Neuron (in vitro differentiated cells): ENCODE data around the gene GPC6.
"Not testable (repeated sequence)": the region's sequence is repeated elsewhere in the genome, so short reads cannot be mapped to it uniquely, and the experiment has no call there.

Experiments used
- H2AFZ ChIP-seq: one replicate; pipeline ENCODE4 v1.6.1; 2013; ENCODE audit warnings: low read depth, mild to moderate bottlenecking, inconsistent platforms, low read length, moderate library complexity
- H3K27me3 ChIP-seq: one replicate; pipeline ENCODE4 v1.6.1; 2013; ENCODE audit warnings: low read length; ENCODE audit not compliant: insufficient read depth
- H3K36me3 ChIP-seq: one replicate; pipeline ENCODE4 v1.6.1; 2013; ENCODE audit warnings: low read length; ENCODE audit not compliant: insufficient read depth
- H3K4me1 ChIP-seq: one replicate; pipeline ENCODE4 v1.6.1; 2013; ENCODE audit warnings: low read length; ENCODE audit not compliant: insufficient read depth
- H3K4me3 ChIP-seq: 2 replicates; pipeline ENCODE4 v1.5.1; 2013; ENCODE audit warnings: mild to moderate bottlenecking, low read length, moderate library complexity
- H3K9me3 ChIP-seq: one replicate; pipeline ENCODE4 v1.6.1; 2013; ENCODE audit warnings: low read length

GPC6 gene

GRCh38 chr13:94302847-94303565, 1076.4 kb downstream of the GPC6 start:
- not testable (repeated sequence) for H2AFZ ChIP-seq, H3K4me3 ChIP-seq, H3K4me1 ChIP-seq, H3K27me3 ChIP-seq, H3K36me3 ChIP-seq, H3K9me3 ChIP-seq

- no peak overlapping the region for H3K4me3 ChIP-seq
- H3K36me3 ChIP-seq = no peaks in the 10 kb centered on the region
- H2AFZ ChIP-seq = no peak overlapping the region
- no peaks in the 10 kb centered on the region for H3K9me3 ChIP-seq
- H3K4me1 ChIP-seq = peaks cover 3% of the 10 kb centered on the region
- no peaks in the 10 kb centered on the region for H3K27me3 ChIP-seq
Observed at GRCh38 chr13:94303644-94304174, 1077.1 kb downstream of the GPC6 start.

DNA sequence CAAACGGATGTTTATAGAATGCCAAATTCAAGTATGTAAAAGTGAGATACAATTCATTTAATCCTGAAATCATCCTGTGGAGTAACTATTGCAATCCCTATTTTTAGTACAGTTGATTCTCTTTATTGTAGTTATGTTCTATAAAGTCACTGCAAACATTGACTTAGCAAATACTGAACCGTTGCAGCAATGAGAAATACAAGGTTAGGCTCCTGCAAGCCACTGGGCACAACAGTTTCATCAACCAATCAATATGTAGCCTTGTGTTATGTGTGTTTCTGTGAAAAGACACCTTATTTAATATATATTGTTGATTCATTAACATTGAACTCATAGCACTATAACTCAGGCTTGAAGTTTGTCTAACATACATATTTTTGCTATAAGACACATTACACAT, 1078.4 kb downstream of the GPC6 start:
- no peak overlapping the region for H2AFZ ChIP-seq
- no peaks in the 10 kb centered on the region for H3K27me3 ChIP-seq
- no peaks in the 10 kb centered on the region for H3K9me3 ChIP-seq
- H3K4me3 ChIP-seq = no peak overlapping the region
- peaks cover 3% of the 10 kb centered on the region for H3K4me1 ChIP-seq
- H3K36me3 ChIP-seq = no peaks in the 10 kb centered on the region

DNA sequence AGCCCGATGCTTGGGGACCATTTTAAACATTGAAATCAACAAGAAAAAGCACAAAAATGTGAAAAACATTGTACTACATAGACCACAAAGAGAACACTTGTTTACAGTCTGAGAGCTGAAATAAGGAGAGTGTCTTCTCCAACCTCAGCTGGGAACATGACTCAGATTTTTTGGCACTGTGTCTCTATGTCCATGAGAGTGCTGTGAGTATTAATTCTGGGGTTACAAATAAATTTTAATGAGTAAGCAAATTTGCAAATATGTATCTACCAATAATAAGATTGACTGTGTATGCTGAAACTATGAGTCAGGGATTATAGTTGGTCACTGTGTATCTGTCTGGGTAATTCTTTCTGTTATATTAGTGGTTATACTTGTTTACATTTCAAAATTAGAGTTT, 1078.9 kb downstream of the GPC6 start:
- Histone ChIP-seq H2AFZ (no peak overlapping the region), H3K27me3 (no peaks in the 10 kb centered on the region), H3K36me3 (no peaks in the 10 kb centered on the region), H3K9me3 (no peaks in the 10 kb centered on the region), H3K4me1 (peaks cover 3% of the 10 kb centered on the region), H3K4me3 (no peak overlapping the region)

DNA sequence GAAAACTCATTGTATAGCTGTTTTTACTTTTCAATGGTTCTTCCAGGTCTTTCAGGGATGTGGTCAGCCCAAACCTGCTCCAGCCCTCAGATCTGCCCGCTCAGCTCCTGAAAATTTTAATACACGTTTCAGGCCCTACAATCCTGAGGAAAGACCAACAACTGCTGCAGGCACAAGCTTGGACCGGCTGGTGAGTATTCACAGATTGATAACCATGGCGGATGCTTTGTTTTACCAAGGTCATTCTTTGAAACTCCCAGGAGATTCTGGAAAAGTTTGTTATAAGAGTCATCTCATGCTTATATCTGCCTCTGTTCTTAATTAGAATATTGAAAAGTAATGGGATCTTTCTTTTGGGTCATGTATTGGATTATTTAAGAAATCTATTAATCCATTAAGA, 1079.3 kb downstream of the GPC6 start:
- Histone ChIP-seq H3K36me3 (no peaks in the 10 kb centered on the region), H2AFZ (no peak overlapping the region), H3K4me1 (peaks cover 3% of the 10 kb centered on the region), H3K9me3 (no peaks in the 10 kb centered on the region), H3K27me3 (no peaks in the 10 kb centered on the region), H3K4me3 (no peak overlapping the region)

- no peak overlapping the region for H3K4me3 ChIP-seq
- no peaks in the 10 kb centered on the region for H3K36me3 ChIP-seq
- no peaks in the 10 kb centered on the region for H3K27me3 ChIP-seq
- no peak overlapping the region for H2AFZ ChIP-seq
- H3K9me3 ChIP-seq = no peaks in the 10 kb centered on the region
- peaks cover 18% of the 10 kb centered on the region for H3K4me1 ChIP-seq
Observed at GRCh38 chr13:94308832-94309231, 1082.2 kb downstream of the GPC6 start.

- Histone ChIP-seq H2AFZ (no peak overlapping the region), H3K9me3 (no peaks in the 10 kb centered on the region), H3K36me3 (no peaks in the 10 kb centered on the region), H3K4me3 (no peak overlapping the region), H3K27me3 (no peaks in the 10 kb centered on the region), H3K4me1 (peaks cover 23% of the 10 kb centered on the region)
Observed at GRCh38 chr13:94309576-94309975, 1083.0 kb downstream of the GPC6 start.

DNA sequence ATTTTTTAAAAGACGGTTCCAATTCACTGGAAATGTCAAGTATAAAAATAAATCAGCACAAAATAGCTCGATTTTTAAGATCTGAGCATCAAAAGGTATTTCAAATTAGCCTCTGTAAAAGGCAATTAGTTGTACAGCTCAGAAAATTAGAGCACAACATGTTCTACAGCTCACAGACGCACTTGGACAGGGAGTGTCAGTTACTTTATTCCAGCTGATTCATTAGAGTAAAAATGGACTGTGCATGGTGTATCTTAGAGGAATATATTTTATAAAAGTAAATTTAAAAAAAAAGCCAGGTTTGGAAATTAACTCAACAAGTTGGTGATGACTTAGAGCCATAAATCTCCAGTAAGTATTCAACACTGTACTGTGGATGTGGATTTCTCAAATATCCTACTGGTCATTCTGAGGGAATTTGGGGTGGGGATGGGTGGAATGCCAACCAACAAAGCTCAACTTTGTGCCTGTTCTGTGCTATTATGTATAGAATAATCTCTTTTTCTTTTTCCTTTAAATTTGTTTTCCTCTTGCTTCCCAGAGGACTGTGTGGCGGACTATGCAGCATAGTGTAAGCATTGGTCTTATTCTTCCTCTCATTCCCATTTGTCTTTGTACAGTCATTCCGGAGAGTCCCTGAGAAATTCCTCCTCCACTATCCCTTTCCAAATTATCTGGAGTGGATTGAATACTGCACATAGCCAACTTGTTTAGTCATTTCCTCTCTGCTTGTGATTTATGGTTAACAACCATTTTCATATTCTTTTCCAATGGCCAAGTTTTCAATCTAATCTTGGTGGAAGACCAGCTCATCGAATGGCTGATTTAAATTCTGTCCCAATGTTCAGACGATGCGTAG, 1083.6 kb downstream of the GPC6 start:
- H3K36me3 ChIP-seq = no peaks in the 10 kb centered on the region
- H3K4me3 ChIP-seq = no peak overlapping the region
- H3K4me1 ChIP-seq = peaks cover 23% of the 10 kb centered on the region
- H3K9me3 ChIP-seq = no peaks in the 10 kb centered on the region
- H3K27me3 ChIP-seq = no peaks in the 10 kb centered on the region
- no peak overlapping the region for H2AFZ ChIP-seq

- Histone ChIP-seq H3K4me1 (peaks cover 27% of the 10 kb centered on the region), H3K27me3 (no peaks in the 10 kb centered on the region), H3K9me3 (no peaks in the 10 kb centered on the region), H2AFZ (no peak overlapping the region), H3K4me3 (no peak overlapping the region), H3K36me3 (no peaks in the 10 kb centered on the region)
Observed at GRCh38 chr13:94311893-94312292, 1085.3 kb downstream of the GPC6 start.

DNA sequence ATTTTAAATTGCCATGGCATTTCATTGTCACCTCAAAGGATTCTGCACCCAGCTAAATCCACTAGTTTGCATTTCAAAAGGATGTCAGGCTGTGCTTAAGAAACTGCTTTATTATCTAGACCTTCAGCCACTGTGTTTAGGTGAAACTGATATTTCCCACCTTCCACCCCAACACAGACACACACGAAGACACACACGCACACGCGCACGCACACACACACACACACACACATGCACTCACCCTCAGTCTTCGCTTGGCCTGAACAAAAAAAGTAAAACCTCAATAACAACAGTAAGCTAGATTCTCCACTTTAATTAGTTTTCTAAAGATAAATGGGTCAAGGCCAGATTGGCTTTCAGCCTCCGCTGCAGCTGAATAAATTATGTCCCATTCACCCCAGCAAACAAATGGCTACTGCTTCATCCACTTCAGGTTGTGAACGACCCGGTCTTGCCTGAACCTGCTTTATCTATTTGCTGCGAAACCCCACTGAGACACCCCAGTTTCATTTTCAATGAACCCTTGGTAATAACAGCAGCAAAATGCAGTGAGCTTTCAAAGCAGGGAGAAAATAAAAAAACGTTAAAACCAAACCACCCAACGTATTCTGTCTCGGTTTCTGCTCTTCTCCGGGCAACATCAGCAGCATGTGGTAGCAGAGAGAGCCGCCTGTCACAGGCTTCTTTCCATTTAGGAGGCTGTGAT, 1086.1 kb downstream of the GPC6 start:
- Histone ChIP-seq H3K9me3 (no peaks in the 10 kb centered on the region), H3K36me3 (no peaks in the 10 kb centered on the region), H2AFZ (peak overlapping the region; percentile 64), H3K4me1 (peaks cover 35% of the 10 kb centered on the region), H3K4me3 (peak overlapping the region; percentile 43), H3K27me3 (no peaks in the 10 kb centered on the region)

DNA sequence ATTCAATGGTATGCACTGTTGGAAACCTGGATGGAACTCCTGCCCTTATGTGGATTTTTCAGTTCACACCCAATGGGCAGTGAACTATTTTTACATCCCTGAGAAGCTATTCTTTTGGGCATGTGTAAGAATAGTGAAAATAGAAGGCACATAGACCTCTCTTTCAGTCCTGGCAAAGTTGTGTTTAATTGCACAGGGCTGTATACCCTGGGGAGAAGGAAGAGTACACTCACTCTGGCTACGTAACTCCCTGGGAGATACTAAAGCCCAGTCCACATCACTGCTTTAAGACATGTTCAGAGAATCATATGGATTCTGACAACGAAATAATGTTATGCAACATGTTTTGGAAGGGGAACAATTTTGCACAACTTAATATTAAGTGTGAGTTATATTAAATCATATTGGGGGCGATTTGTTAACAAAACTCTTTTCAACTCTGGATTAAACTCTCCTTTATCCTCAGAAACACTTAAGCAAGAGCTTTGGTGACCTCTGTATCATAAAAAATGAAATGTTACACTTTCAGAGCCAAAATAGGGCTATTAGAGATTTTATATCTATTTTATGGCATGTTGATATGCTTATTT, 1086.8 kb downstream of the GPC6 start:
- H3K4me1 ChIP-seq = peaks cover 37% of the 10 kb centered on the region
- no peaks in the 10 kb centered on the region for H3K27me3 ChIP-seq
- no peaks in the 10 kb centered on the region for H3K9me3 ChIP-seq
- H3K4me3 ChIP-seq = peak overlapping the region; percentile 43
- no peaks in the 10 kb centered on the region for H3K36me3 ChIP-seq
- H2AFZ ChIP-seq = peak overlapping the region; percentile 64

GRCh38 chr13:94313926-94314325, 1087.3 kb downstream of the GPC6 start:
- no peak overlapping the region for H3K4me3 ChIP-seq
- no peaks in the 10 kb centered on the region for H3K9me3 ChIP-seq
- H2AFZ ChIP-seq = no peak overlapping the region
- H3K4me1 ChIP-seq = peaks cover 37% of the 10 kb centered on the region
- H3K36me3 ChIP-seq = no peaks in the 10 kb centered on the region
- no peaks in the 10 kb centered on the region for H3K27me3 ChIP-seq
